ENCODE results near the gene PAAF1.
"Not testable (repeated sequence)": the region's sequence is repeated elsewhere in the genome, so short reads cannot be mapped to it uniquely, and the experiment has no call there.

Gene PAAF1

DNA sequence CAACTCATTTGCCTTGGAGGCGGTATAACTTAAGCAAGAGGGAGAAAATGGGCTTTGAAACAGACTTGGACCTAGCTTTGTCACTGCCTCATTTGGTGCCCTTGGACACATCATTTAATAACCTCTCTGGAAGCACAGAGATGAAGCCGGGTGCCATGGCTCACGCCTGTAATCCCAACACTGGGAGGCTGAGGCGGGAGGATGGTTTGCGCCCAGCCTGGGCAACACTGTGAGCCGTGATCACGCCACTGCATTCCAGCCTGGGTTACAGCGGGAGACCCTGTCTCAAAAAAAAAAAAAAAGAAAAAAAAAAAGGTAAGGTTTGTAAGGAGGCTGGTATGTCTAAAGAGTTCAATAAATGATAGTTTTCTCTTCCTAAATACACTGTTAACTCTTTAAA, 959 bp upstream of the PAAF1 start:
- Histone ChIP-seq H3K4me3 (peak overlapping the region; percentile 61 to 88 (median 62)), H3K27ac (peak overlapping the region in 19 of 21 experiments; percentile 57 to 91 (median 85))

- Histone ChIP-seq H3K27ac (no peak overlapping the region), H3K4me3 (no peak overlapping the region)
Measured at GRCh38 chr11:73878771-73879170, 2.0 kb downstream of the PAAF1 start.

DNA sequence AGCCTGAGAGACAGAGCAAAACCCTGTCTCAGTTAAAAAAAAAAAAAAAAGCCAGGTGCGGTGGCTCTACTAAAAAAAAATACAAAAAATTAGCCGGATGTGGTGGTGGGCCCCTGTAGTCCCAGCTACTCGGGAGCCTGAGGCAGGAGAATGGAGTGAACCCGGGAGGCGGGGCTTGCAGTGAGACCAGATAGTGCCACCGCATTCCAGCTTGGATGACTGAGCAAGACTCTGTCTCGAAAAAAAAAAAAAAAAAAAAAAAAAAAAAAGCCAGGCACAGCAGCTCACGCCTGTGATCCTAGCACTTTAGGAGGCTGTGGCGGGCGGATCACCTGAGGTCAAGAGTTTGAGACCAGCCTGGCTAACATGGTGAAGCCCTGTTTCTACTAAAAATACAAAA, 3.6 kb downstream of the PAAF1 start:
- not testable (repeated sequence) for H3K27ac ChIP-seq, H3K4me3 ChIP-seq

GRCh38 chr11:73883856-73884255, 7.1 kb downstream of the PAAF1 start:
- no peak overlapping the region for H3K27ac ChIP-seq
- H3K4me3 ChIP-seq: no peak overlapping the region

DNA sequence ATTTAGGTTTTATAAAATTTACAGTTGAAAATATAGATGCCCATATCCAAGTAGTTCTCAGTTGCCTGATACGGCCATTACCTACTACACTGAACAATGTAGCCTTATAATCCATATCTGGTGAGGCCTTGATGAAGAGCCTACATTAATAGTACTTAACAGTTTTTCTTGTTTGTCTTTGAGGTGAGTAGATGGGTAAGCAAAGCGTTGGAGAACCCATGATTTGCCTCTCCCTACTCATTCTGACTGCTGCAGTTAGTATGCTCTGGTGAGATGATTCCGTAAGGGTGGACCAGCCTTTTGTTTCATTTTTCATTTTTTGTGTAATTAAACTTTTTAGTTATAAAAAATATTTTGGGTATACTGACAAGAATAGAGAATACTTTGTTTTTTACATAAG, 11.4 kb downstream of the PAAF1 start:
- no peak overlapping the region for H3K27ac ChIP-seq
- no peak overlapping the region for H3K4me3 ChIP-seq

GRCh38 chr11:73889019-73889418, 12.2 kb downstream of the PAAF1 start:
- no peak overlapping the region for H3K27ac ChIP-seq

GRCh38 chr11:73889536-73889935, 12.7 kb downstream of the PAAF1 start:
- H3K4me3 ChIP-seq: no peak overlapping the region
- no peak overlapping the region for H3K27ac ChIP-seq

More at GRCh38 chr11:73889019-73889418, 12.2 kb downstream of the PAAF1 start:
- H3K4me3 ChIP-seq: no peak overlapping the region

DNA sequence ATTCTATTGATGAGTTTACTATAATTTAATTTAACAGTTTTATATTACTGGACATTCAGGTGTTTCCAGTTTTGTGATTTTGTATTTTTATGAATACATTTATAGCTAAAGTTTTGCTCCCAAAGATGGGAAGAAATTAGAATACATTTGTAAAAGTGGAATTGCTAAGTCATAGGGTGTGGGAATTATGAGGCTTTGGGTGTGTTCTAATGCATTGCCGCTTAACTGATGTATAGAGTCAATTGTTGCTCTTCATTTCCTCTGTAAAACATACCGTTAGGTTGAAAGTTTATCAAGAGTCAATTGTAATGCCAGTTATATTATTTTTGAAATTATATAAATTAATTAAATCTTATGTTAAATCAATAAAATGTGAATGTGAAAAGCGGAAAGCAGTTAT, 16.2 kb downstream of the PAAF1 start:
- no peak overlapping the region for H3K27ac ChIP-seq
- no peak overlapping the region for H3K4me3 ChIP-seq

DNA sequence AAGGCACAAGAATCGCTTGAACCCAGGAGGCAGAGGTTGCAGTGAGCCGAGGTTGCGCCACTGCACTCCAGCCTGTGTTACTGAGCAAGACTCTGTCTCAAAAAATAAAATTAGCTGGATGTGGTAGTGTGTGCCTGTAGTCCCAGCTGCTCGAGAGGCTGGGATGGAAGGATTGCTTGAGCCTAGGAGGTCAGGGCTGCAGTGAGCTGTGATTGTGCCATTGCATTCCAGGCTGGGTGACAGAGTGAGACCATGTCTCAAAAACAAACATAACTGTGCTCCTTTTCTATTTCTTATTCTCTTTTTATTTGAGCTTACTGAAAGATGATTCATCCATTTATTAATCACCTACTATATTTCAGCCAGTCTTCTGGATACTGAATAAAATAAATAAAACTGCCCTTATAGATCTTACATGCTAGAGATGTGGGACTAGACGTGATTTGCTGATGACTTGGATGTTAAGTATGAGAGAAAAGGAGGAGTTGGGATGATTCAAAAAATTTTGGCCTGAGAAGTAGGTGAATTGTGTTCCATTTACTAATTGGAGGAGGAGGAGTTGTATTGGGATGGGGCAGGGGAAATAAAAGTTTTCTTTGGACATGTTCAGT, 18.0 kb downstream of the PAAF1 start:
- H3K4me3 ChIP-seq: no peak overlapping the region
- no peak overlapping the region for H3K27ac ChIP-seq

DNA sequence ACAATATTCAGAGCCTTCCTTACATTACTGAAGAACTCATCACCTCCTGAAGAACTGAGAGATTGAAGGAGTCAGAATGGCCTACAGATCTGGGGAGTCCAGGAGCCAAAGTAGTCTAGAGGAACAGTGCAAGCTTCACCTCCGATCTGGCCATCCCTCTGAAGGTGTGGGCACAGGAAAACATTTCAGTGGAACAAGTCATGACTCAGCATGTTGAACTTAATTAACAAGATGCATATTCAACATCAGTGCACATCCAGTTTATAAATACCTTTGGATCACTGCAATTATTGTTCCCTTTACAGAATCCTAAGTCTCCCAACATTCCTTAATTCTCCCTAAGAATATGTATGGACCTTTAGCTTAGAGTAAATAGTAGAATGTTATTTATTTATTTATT, 25.5 kb downstream of the PAAF1 start:
- Histone ChIP-seq H3K4me3 (no peak overlapping the region), H3K27ac (no peak overlapping the region)

- Histone ChIP-seq H3K27ac (no peak overlapping the region), H3K4me3 (no peak overlapping the region)
Measured at GRCh38 chr11:73907191-73907590, 30.4 kb downstream of the PAAF1 start.

DNA sequence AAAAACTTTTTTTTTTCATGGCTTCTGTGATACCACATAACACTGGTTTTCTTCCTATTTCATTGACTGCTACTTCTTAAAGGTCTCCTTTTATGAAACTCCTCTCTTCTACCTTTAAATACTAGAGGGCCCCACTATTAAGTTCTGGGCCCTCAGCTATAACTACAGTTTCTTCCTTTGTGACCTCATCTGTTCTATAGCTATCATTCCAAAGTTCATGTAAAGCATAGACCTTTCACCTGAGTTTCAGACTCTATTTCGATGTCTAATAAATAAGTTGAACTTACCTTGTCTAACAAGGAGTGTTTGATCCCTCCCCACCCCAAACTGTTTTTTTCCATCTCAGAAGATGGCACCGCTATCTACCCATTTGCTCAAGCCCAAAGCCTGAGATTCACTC, 35.2 kb downstream of the PAAF1 start:
- H3K4me3 ChIP-seq: no peak overlapping the region
- no peak overlapping the region for H3K27ac ChIP-seq

- Histone ChIP-seq H3K4me3 (no peak overlapping the region), H3K27ac (no peak overlapping the region)
Measured at GRCh38 chr11:73913472-73913871, 36.7 kb downstream of the PAAF1 start.

GRCh38 chr11:73914284-73914683, 37.5 kb downstream of the PAAF1 start:
- Histone ChIP-seq H3K4me3 (no peak overlapping the region), H3K27ac (no peak overlapping the region)

DNA sequence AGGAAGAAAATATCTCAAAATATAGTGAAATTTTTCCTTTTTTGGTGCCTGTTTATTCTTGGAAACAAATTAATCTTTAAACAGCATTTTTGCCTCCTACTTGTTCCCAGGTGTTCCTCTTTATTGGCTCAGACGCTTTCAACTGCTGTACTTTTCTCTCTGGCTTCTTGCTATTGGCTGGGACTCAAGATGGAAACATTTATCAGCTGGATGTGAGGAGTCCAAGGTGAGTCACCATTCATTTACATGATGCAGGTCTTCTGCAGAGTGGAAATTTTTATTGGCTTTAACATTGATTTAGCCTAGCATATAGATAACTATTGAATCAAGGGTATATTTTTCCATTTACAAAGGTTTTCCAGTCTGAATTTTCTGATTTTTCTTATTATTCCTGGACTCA, 39.6 kb downstream of the PAAF1 start:
- H3K4me3 ChIP-seq: no peak overlapping the region
- H3K27ac ChIP-seq: no peak overlapping the region

GRCh38 chr11:73921180-73921579, 44.4 kb downstream of the PAAF1 start:
- Histone ChIP-seq H3K27ac (no peak overlapping the region), H3K4me3 (no peak overlapping the region)

GRCh38 chr11:73929388-73929787, 52.6 kb downstream of the PAAF1 start:
- no peak overlapping the region for H3K4me3 ChIP-seq
- H3K27ac ChIP-seq: no peak overlapping the region

- H3K4me3 ChIP-seq: no peak overlapping the region
- no peak overlapping the region for H3K27ac ChIP-seq
Measured at GRCh38 chr11:73931039-73931645, 54.3 kb downstream of the PAAF1 start.

- no peak overlapping the region for H3K27ac ChIP-seq
- H3K4me3 ChIP-seq: no peak overlapping the region
Measured at GRCh38 chr11:73931951-73932350, 55.2 kb downstream of the PAAF1 start.

DNA sequence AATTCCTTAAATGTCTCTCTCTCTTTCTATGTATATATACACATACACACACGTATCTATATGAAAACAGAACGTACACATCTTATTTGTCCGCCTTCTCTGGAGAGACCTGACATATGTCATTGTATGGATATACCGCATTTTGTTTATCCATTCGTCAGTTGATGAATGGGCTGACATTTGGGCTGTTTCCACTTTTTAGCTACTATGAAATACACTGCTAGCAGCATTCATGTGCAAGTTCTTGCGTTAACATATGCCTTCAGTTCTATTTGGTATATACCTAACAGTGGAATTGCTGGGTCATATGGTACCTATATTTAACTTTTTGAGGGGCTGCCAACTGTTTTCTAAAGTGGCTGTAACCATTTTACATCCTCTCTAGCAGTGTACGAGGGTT, 56.0 kb downstream of the PAAF1 start:
- Histone ChIP-seq H3K4me3 (no peak overlapping the region), H3K27ac (no peak overlapping the region)

- not testable (repeated sequence) for H3K27ac ChIP-seq, H3K4me3 ChIP-seq
Measured at GRCh38 chr11:73936047-73936446, 59.2 kb downstream of the PAAF1 start.

DNA sequence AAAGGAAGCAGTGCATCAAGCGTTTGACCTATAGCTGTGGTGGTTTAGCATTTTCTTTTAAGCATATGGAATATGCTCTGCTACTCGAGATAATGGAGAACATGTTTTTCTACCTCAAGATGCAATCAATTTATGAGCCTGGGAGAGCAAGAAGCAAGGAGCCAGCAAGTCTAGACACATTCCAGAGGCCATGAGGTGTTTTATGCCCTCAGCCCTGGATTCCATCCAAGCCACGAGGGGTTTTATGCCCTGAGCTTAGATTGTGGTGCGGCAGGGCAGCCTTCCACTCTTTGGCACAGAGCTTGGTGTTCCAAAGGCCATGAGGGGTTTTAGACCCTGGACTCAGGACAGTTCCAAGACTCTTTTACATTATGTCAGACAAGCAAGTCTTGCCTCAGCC, 62.3 kb downstream of the PAAF1 start:
- Histone ChIP-seq H3K27ac (no peak overlapping the region), H3K4me3 (no peak overlapping the region)
